ENCODE measurements around the gene SH3RF3.

- no peak for TF ChIP-seq CTCF (optimal IDR thresholded peaks at IDR 0.05 in 1 of 3, IDR thresholded peaks at IDR 0.05 in 1 of 3, conservative IDR thresholded peaks at IDR 0.05 in 1 of 3; ENCODE audit: extremely low read depth in 1 of 3, insufficient read depth in 2 of 3, low read length in 3 of 3)
- TF ChIP-seq EZH2 (IDR thresholded peaks at IDR 0.05; ENCODE audit: low read length) = no peak
These were observed 12.1 kb downstream of the SH3RF3 start for GRCh38 chr2:109141006-109141600.

Measured in keratinocyte (primary cell).